MCF 10A (cell line): ENCODE measurements around the gene NFATC3. TPM values are rescaled to one million over a fixed set of nuclear protein-coding genes. Genes with fewer than 3 reads are reported as not detected.
A peak's percentile ranks its signal among the peaks of the same experiment; 100 is the strongest.

ENCODE experiments used
- Bru-seq: library from RNA; stranded (reverse); fragments of 400-500 nt; gene quantifications from one replicate; lab custom pipeline; 2021; lab: Mats Ljungman, UMichigan
- BruChase-seq, 2 experiments: library from RNA; stranded (reverse); fragments of 400-500 nt; gene quantifications; one replicate each; lab custom pipeline; 2021; lab: Mats Ljungman, UMichigan
- BruUV-seq: library from RNA; stranded (reverse); fragments of 400-500 nt; replicated peaks from 2 replicates; lab custom pipeline; 2021; lab: Mats Ljungman, UMichigan
- CTCF ChIA-PET: fragments of 300-600 bp; sonication (Branson Sonifier 250); formaldehyde crosslinking; extraction: SDS; loops from one replicate; lab custom pipeline; 2021; ENCODE audit warnings: antibody characterized with exemption, inconsistent platforms; lab: Yijun Ruan, JAX
- POLR2A ChIA-PET: fragments of 300-600, 350-650 bp; sonication (Branson Sonifier 250); formaldehyde crosslinking; extraction: SDS; loops from one replicate; lab custom pipeline; 2020; ENCODE audit warnings: antibody characterized with exemption, inconsistent platforms; lab: Yijun Ruan, JAX
- DNase-seq: peaks from one replicate; pipeline ENCODE4 v3.0.0-alpha.2; 2018; ENCODE audit not compliant: unreplicated experiment
- H3K27ac Mint-ChIP-seq: one replicate; pipeline ENCODE4 v1.8.0; 2022; ENCODE audit warnings: mild to moderate bottlenecking, low read depth, mixed read lengths; ENCODE audit not compliant: unreplicated experiment
- H3K27me3 Mint-ChIP-seq: one replicate; pipeline ENCODE4 v1.8.0; 2022; ENCODE audit warnings: mixed read lengths; ENCODE audit not compliant: insufficient read depth, unreplicated experiment
- H3K36me3 Mint-ChIP-seq: one replicate; pipeline ENCODE4 v1.8.0; 2022; ENCODE audit warnings: mild to moderate bottlenecking, moderate library complexity, mixed read lengths; ENCODE audit not compliant: insufficient read depth, unreplicated experiment
- H3K4me1 Mint-ChIP-seq: one replicate; pipeline ENCODE4 v1.8.0; 2022; ENCODE audit warnings: mixed read lengths; ENCODE audit not compliant: insufficient read depth, unreplicated experiment
- H3K4me3 Mint-ChIP-seq: one replicate; pipeline ENCODE4 v1.8.0; 2022; ENCODE audit warnings: mild to moderate bottlenecking, moderate library complexity, mixed read lengths; ENCODE audit not compliant: unreplicated experiment
- H3K9me3 Mint-ChIP-seq: one replicate; pipeline ENCODE4 v1.8.0; 2022; ENCODE audit warnings: mixed read lengths; ENCODE audit not compliant: unreplicated experiment
- intact Hi-C: fragments of 100-400 bp; cut with micrococcal nuclease; formaldehyde crosslinking; loops from 2 replicates; pipeline ENCODE4 v1.14.1; 2022
- long read RNA-seq: library from polyadenylated mRNA; stranded (forward); transcript quantifications from one replicate; pipeline ENCODE4 v2.0.0, GENCODE V29; 2022
- total RNA-seq: library from RNA; stranded (reverse); gene quantifications from 2 replicates; pipeline ENCODE4 v1.2.3, GENCODE V29; 2022
- TF ChIP-seq, protein P1 (sequence below): fragments of 200-600 bp; IDR thresholded peaks from one replicate; pipeline ENCODE4 v1.8.0; 2022; ENCODE audit warnings: antibody characterized with exemption, mild to moderate bottlenecking; ENCODE audit not compliant: unreplicated experiment

NFATC3 gene
- 18.5 and 24.1 TPM in 2 replicates for total RNA-seq
- Bru-seq, nascent RNA, result percentile 60 among the genes with signal in this experiment
- percentile 61 among the genes with signal in this experiment for BruChase-seq, experiment 1, labeled RNA remaining after a 6-hour chase
- BruChase-seq, experiment 2, labeled RNA remaining after a 2-hour chase, result percentile 63 among the genes with signal in this experiment
- long read RNA-seq, full-length matches to known transcripts, result 16 of 25 reads
- long read RNA-seq, partial matches to known transcripts, result 4 of 25 reads
- long read RNA-seq, other reads (novel, unspliced or antisense), result 5 of 25 reads

DNA sequence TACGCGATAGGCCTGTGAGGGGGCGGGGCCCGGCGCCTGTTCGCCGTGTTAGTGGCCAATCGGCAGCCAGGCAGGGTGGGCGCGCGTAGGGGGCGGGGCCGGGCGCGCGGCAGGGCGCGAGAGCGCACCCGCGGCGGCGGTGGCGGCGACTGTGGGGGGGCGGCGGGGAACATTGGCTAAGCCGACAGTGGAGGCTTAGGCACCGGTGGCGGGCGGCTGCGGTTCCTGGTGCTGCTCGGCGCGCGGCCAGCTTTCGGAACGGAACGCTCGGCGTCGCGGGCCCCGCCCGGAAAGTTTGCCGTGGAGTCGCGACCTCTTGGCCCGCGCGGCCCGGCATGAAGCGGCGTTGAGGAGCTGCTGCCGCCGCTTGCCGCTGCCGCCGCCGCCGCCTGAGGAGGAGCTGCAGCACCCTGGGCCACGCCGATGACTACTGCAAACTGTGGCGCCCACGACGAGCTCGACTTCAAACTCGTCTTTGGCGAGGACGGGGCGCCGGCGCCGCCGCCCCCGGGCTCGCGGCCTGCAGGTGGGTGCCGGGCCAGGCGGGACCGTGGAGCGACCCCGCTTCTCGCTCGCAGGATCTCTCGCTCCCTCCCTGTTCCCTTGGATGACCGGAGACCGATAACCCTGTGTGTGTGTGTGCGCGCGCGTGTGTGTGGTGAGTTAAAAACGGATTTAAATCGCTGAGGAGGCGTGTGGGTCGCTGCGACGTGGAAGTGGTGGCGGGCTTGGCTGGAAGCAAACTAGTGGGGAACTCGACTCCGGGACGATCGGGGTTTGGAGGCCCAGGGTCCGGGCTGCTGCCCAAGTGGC lies at the start of gene NFATC3:
NFATC3 (plus strand) TSS at position 112 of the 813 bp plus-strand sequence; CDS start at position 424, 312 bp downstream.
- Mint-ChIP-seq H3K4me3 (peak within 1 kb of the TSS; percentile 80), H3K27ac (peak within 1 kb of the TSS; percentile 35), H3K36me3 (peaks cover 8% of the 10 kb centered on the region), H3K27me3 (no peaks in the 10 kb centered on the region), H3K9me3 (no peaks in the 10 kb centered on the region), H3K4me1 (peaks cover 23% of the 10 kb centered on the region)
- BruUV-seq, result no TSS peak
- TF ChIP-seq, protein P1, sequence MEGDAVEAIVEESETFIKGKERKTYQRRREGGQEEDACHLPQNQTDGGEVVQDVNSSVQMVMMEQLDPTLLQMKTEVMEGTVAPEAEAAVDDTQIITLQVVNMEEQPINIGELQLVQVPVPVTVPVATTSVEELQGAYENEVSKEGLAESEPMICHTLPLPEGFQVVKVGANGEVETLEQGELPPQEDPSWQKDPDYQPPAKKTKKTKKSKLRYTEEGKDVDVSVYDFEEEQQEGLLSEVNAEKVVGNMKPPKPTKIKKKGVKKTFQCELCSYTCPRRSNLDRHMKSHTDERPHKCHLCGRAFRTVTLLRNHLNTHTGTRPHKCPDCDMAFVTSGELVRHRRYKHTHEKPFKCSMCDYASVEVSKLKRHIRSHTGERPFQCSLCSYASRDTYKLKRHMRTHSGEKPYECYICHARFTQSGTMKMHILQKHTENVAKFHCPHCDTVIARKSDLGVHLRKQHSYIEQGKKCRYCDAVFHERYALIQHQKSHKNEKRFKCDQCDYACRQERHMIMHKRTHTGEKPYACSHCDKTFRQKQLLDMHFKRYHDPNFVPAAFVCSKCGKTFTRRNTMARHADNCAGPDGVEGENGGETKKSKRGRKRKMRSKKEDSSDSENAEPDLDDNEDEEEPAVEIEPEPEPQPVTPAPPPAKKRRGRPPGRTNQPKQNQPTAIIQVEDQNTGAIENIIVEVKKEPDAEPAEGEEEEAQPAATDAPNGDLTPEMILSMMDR, result no peak
- DNase-seq, result peak; percentile 94
- intact Hi-C loops, result loop anchor here (2.0 kb wide), 1 partner anchor 151 kb away; the partner anchor contains the start of gene ESRP2
- ChIA-PET POLR2A (interaction anchor here (0.6 to 7.9 kb wide), 20 partner anchors 8 to 623 kb away, joined by 3 to 104 read pairs (median 4); partner anchors contain the start of genes ATP6V0D1, DDX28, DUS2 and ESRP2), CTCF (interaction anchor here (0.6 to 2.1 kb wide), 5 partner anchors 14 to 145 kb away, joined by 3 to 12 read pairs (median 3); no protein-coding TSS in a partner anchor)

DNA sequence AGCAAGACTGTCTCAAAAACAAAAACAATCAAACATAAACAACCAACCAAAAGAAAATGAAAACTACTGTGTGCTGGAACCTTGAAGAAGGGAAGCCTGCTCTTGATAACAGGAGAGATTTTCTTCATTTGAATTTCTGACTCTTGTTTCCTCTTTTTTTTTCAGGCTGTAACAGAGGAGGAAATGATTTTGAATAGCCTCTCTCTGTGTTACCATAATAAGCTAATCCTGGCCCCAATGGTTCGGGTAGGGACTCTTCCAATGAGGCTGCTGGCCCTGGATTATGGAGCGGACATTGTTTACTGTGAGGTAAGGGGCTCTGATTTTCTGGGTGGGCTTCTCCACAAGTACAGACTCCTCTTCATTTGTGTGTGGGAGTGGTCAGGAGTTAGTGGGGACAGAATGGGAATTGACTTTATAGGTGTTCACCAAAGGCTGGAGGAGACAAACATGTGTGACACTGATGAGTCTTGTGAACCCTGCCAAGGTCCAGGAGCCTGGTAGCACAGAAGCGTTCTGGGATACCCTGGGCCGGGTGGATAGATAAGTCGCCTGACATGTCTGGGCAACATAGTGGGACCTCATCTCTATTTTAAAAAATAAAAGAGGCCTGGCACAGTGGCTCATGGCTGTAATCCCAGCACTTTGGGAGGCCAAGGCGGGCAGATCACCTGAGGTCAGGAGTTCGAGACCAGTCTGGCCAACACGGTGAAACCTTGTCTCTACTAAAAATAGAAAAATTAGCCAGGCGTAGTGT lies 47.2 kb upstream of the NFATC3 start:
- no TSS peak for BruUV-seq
- intact Hi-C loops, result no loop called here

DNA sequence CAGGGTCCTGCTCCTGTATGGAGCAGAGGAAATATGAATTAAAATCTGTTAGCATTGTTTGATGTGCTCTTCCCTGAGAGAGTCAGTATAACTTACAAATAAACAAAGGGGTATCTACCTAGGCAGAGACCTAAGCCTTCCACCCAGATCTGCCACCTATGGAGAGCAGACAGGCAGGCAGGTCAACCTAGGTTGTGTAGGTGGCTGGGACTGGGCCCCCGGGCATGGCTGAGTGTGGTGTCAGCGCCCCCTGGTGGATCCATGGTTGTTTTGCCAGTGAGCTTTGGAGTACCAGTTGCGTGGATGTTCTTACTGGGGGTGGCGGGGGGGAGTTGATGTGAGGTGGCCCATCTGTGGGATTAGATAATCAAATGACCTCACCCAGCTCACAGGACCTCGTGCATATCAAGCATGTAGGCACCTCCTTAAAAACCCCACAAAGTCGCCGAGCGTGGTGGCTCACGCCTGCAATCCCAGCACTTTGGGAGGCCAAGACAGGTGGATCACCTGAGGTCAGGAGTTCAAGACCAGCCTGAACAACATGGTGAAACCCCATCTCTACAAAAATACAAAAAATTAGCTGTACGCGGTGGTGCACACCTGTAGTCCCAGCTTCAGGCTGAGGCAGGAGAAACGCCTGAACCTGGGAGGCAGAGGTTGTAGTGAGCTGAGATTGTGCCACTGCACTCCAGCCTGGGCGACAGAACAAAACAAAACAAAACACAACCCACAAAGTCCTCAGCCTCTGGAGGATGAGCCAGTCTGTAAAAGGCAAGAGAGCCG lies 44.5 kb upstream of the NFATC3 start:
- ChIA-PET CTCF (interaction anchor here (0.7 to 3.9 kb wide), 31 partner anchors 11 to 519 kb away, joined by 3 to 33 read pairs (median 4); partner anchors contain the start of genes DDX28, DUS2, NRN1L and PSMB10), POLR2A (interaction anchor here (0.6 to 1.3 kb wide), 7 partner anchors 44 to 518 kb away, joined by 3 to 4 read pairs (median 3); partner anchors contain the start of gene PSMB10)
- Mint-ChIP-seq H3K36me3 (peaks cover 47% of the 10 kb centered on the region), H3K27ac (no peak overlapping the region), H3K4me1 (no peaks in the 10 kb centered on the region), H3K27me3 (no peaks in the 10 kb centered on the region), H3K9me3 (no peaks in the 10 kb centered on the region), H3K4me3 (no peak overlapping the region)
- TF ChIP-seq, protein P1, result peak; percentile 89
- no TSS peak for BruUV-seq
- DNase-seq, result peak; percentile 81
- intact Hi-C loops, result loop anchor here (1.0 to 2.0 kb wide), 4 partner anchors 47 to 156 kb away; partner anchors contain the start of genes NRN1L and PSMB10

More for the DNA sequence above, 47.2 kb upstream of the NFATC3 start:
- TF ChIP-seq, protein P1, result no peak
- Mint-ChIP-seq H3K36me3 (peaks cover 51% of the 10 kb centered on the region), H3K9me3 (no peaks in the 10 kb centered on the region), H3K4me3 (no peak overlapping the region), H3K4me1 (peaks cover 2% of the 10 kb centered on the region), H3K27ac (no peak overlapping the region), H3K27me3 (no peaks in the 10 kb centered on the region)
- CTCF ChIA-PET, result interaction anchor here (0.7 to 3.9 kb wide), 3 partner anchors 44 to 1106 kb away, joined by 3 to 17 read pairs (median 5); partner anchors contain the start of gene NRN1L
- POLR2A ChIA-PET, result interaction anchor here (1.0 kb wide), 1 partner anchor 10 kb away, joined by 5 read pairs; no protein-coding TSS in a partner anchor
- no peak for DNase-seq
